Measurements from ENCODE around the gene TRIM47. TPM values are rescaled to one million over a fixed set of nuclear protein-coding genes. Genes with fewer than 3 reads are reported as not detected.

The TRIM47 gene
- total RNA-seq, 1 donor from 2014 or later: 56.5 TPM

DNA sequence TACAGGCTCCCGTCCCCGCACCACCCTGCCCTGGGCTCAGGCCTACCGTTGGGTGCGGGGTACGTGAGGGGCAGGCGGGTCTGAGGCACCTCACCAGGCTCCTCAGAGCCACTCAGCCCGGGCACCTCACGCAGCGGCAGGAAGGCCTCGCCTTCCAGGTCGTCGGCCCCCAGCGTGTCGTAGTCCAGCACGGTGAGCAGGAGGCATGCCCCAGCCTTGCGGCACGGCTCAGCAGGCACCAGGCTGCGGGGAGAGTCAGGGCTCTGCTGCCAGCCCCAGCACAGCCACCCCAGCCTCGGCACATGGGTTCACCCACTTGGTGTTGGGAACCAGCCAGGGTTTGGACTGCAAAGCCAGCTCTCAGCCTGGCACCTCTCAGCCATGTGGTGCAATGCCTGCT lies 49.6 kb downstream of the TRIM47 start:
- Histone ChIP-seq H3K27me3 (ENCODE audit: control insufficient read depth, insufficient read depth, low read length) (no peaks in the 10 kb centered on the region), H3K4me3 (ENCODE audit: low read depth, low read length) (no peak overlapping the region), H3K36me3 (ENCODE audit: control insufficient read depth, insufficient read depth, low read length) (no peaks in the 10 kb centered on the region)
- DNase-seq (ENCODE audit: low read depth): no peak
- TF ChIP-seq, protein P1, sequence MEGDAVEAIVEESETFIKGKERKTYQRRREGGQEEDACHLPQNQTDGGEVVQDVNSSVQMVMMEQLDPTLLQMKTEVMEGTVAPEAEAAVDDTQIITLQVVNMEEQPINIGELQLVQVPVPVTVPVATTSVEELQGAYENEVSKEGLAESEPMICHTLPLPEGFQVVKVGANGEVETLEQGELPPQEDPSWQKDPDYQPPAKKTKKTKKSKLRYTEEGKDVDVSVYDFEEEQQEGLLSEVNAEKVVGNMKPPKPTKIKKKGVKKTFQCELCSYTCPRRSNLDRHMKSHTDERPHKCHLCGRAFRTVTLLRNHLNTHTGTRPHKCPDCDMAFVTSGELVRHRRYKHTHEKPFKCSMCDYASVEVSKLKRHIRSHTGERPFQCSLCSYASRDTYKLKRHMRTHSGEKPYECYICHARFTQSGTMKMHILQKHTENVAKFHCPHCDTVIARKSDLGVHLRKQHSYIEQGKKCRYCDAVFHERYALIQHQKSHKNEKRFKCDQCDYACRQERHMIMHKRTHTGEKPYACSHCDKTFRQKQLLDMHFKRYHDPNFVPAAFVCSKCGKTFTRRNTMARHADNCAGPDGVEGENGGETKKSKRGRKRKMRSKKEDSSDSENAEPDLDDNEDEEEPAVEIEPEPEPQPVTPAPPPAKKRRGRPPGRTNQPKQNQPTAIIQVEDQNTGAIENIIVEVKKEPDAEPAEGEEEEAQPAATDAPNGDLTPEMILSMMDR (IDR thresholded peaks at IDR 0.05; ENCODE audit: insufficient read depth, low read length, poor library complexity, severe bottlenecking): no peak

DNA sequence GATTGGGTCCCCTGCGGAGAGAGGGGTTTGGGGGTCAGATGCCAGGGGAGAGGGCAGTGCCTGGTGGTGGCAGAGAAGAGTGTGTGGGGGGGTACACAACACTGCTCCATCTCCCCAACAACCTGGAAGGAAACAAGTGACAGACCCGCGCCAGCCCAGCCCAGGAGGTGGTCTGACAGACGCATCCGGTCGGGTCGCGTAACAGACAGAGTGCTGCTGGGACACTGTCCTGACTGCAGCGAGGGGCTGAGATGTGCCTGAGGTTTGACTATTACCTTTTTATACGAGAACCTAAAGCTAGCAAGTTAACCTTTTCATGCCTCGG lies 50.3 kb downstream of the TRIM47 start:
- Histone ChIP-seq H3K4me3 (ENCODE audit: low read depth, low read length) (no peak overlapping the region), H3K36me3 (ENCODE audit: control insufficient read depth, insufficient read depth, low read length) (no peaks in the 10 kb centered on the region), H3K27me3 (ENCODE audit: control insufficient read depth, insufficient read depth, low read length) (no peaks in the 10 kb centered on the region)
- DNase-seq (ENCODE audit: low read depth): no peak
- TF ChIP-seq, protein P1 (IDR thresholded peaks at IDR 0.05; ENCODE audit: insufficient read depth, low read length, poor library complexity, severe bottlenecking): no peak

GRCh38 chr17:75827308-75828075 lies 50.9 kb downstream of the TRIM47 start:
- H3K27me3 ChIP-seq (ENCODE audit: control insufficient read depth, insufficient read depth, low read length): no peaks in the 10 kb centered on the region
- H3K4me3 ChIP-seq (ENCODE audit: low read depth, low read length): no peak overlapping the region
- TF ChIP-seq, protein P1 (IDR thresholded peaks at IDR 0.05; ENCODE audit: insufficient read depth, low read length, poor library complexity, severe bottlenecking): peak; percentile 82
- no peaks in the 10 kb centered on the region for H3K36me3 ChIP-seq (ENCODE audit: control insufficient read depth, insufficient read depth, low read length)
- no peak for DNase-seq (ENCODE audit: low read depth)

DNA sequence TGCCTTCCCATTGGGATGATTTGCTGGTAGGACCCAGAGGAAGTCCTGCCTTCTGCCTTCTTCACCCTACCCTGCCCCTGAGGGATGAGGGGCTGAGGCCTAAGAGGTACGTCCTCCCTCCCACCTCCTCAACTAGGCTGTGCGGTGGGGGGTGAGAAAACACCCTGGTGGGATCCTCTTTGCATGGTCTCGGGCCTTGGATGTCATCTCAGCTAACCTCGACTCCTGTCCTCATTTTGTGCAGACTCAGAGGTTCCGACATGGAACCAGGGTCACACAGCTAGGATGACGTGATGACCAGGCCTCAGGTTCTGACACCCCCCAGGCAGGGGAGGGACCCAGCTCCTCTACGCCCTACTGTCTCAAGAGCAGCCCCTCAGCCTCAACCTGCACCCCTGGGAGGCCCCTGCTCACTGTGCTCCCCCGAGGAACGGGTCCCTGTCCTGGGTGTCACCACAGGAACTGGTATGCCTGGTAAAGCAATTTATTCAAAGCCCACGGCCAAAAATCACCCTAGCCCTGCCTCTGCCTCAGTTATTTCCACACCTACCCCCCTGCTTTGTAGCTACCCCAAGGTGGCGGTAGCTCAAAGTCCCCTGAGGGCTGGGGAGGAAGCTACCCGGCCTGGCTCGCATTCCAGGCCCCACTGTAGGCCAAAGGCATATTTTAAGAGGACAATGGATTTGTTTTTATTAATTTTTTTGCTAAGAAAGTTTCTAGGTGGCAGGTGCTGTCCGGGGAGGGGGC lies 51.6 kb downstream of the TRIM47 start:
- TF ChIP-seq, protein P1 (IDR thresholded peaks at IDR 0.05; ENCODE audit: insufficient read depth, low read length, poor library complexity, severe bottlenecking): no peak
- no peaks in the 10 kb centered on the region for H3K36me3 ChIP-seq (ENCODE audit: control insufficient read depth, insufficient read depth, low read length)
- H3K4me3 ChIP-seq (ENCODE audit: low read depth, low read length): no peak overlapping the region
- H3K27me3 ChIP-seq (ENCODE audit: control insufficient read depth, insufficient read depth, low read length): no peaks in the 10 kb centered on the region
- DNase-seq (ENCODE audit: low read depth): no peak

- TF ChIP-seq, protein P1 (IDR thresholded peaks at IDR 0.05; ENCODE audit: insufficient read depth, low read length, poor library complexity, severe bottlenecking): no peak
- no peak for DNase-seq (ENCODE audit: low read depth)
- Histone ChIP-seq H3K27me3 (ENCODE audit: control insufficient read depth, insufficient read depth, low read length) (no peaks in the 10 kb centered on the region), H3K4me3 (ENCODE audit: low read depth, low read length) (no peak overlapping the region), H3K36me3 (ENCODE audit: control insufficient read depth, insufficient read depth, low read length) (no peaks in the 10 kb centered on the region)
Observed at GRCh38 chr17:75825748-75826370, 52.5 kb downstream of the TRIM47 start.

Measured in kidney epithelial cell (primary cell).